CD4-positive, alpha-beta T cell treated with Interleukin-6 for 4 hours (primary cell): ENCODE measurements around the gene CLIC3.
A peak's percentile ranks its signal among the peaks of the same experiment; 100 is the strongest.

Experiments used
- DNase-seq: peaks from one replicate; pipeline ENCODE4 v3.0.0-alpha.2; 2020; ENCODE audit warnings: mixed read lengths

The CLIC3 gene

DNA sequence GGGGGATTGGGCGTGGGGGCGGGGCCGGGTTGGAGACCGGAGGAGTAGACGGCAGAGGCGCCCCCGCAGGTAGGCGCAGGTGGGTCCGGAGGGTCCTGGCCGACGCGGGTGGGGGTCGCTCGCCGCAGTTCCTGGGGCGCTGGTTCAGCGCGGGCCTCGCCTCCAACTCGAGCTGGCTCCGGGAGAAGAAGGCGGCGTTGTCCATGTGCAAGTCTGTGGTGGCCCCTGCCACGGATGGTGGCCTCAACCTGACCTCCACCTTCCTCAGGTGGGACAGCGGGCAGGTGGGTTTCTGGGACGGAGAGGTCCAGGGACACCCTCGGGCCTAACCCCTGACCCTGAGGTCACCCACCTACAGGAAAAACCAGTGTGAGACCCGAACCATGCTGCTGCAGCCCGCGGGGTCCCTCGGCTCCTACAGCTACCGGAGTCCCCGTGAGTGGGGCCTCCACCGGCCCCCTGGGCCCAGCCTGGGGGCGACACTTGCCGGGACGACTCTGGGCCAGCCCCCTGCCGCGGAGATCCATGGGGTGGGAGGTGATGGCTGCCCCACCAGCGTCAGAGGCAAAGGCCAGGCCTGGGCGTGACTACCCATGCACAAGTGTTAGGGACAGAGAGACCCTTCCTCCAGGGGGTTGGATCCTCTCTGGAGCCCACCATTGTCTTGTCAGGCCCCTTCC lies 17.4 kb downstream of the CLIC3 start:
- DNase-seq = no peak

DNA sequence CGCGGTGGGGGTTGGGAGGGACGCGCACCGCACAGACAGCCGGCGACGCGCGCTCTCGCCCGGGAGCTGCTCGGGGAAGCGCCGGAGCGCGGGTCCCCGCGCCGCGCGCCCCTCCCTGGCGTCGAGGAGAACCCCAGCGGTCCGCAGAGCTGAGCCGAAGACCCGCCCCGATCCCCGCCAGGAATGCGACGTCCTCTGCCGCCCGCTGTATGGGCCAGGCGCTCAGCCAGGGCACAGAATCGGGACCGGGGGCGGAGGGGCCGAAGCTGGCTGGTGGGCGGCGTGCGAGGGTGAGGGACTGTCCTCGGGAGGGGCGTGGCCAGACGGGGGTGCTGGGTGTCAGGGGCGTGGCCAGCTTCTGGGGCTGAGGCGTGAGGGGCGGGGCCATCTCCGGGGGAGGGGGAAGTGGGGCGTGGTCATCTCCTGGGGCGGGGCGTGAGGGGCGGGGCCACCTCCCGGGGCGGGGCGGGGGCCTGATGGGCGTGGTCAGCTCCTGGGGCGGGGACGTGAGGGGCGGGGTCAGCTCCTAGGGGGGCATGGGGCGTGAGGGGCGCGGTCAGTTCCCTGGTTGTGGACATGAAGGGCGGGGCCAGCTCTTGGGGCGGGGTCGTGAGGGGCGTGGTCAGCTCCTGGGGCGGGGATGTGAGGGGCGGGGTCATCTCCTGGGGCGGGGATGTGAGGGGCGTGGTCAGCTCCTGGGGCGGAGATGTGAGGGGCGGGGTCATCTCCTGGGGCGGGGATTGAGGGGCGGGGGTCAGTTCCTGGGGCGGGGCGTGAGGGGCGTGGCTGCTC lies 18.1 kb downstream of the CLIC3 start:
- DNase-seq = peak; percentile 64

DNA sequence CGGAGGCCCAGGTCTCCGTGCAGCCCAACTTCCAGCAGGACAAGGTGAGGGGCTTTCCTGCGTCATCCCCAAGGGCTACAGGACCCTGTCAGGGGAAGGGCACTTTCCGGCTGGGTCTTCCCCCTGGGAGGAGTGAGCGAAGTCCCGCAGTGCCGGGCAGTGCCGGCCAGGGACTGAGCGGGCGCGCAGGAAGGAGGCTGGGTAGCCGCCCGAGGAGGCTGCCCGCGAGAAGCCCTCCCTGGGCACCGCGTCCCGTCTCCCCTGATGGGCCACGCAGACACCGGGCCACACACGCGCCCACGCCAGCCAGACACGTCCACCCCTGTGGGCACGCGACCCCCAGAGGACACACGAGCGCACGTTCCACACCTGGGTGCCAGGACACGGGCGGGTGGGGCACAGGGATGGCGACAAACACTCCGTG lies 18.7 kb downstream of the CLIC3 start:
- DNase-seq = no peak

DNA sequence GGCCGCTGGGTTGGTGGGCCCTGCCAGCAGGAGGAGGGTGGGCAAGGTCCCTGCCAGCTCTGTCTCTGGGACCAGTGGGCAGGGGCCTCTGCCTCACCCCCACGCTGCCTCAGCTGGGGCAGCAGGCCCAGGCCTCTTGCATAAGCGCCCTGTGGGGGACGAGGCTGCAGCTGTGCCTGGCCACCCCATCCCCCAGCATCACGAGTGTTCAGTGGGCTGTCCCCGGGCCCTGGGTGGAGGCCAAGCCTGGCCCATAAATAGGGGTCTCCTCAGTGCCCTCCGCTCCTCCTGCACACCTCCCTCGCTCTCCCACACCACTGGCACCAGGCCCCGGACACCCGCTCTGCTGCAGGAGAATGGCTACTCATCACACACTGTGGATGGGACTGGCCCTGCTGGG lies 19.1 kb downstream of the CLIC3 start, which contains the start of gene PTGDS:
PTGDS (plus strand) TSS at position 282 of the 400 bp plus-strand sequence; CDS start at position 357, 75 bp downstream.
- DNase-seq = no peak

DNA sequence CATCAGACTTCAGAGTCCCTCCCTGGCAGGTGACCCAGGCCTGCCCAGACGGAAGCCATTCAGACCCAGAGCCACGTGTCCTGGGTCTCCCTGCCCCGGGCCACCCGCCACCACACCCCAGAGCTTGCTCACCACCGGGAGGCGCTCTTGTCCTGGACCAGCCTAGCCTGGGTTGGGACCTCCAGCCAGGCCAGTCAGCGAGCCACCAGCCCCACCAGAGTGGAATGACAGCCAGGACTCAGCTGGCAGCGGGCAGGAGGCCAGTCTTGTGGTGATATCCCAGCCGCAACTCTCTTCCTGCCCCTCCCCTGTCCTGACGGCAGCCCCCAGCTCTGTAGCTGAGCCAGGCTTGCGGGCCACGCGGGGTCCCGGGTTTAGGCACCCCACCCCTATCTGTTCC lies 20.7 kb downstream of the CLIC3 start:
- DNase-seq = peak; percentile 37

DNA sequence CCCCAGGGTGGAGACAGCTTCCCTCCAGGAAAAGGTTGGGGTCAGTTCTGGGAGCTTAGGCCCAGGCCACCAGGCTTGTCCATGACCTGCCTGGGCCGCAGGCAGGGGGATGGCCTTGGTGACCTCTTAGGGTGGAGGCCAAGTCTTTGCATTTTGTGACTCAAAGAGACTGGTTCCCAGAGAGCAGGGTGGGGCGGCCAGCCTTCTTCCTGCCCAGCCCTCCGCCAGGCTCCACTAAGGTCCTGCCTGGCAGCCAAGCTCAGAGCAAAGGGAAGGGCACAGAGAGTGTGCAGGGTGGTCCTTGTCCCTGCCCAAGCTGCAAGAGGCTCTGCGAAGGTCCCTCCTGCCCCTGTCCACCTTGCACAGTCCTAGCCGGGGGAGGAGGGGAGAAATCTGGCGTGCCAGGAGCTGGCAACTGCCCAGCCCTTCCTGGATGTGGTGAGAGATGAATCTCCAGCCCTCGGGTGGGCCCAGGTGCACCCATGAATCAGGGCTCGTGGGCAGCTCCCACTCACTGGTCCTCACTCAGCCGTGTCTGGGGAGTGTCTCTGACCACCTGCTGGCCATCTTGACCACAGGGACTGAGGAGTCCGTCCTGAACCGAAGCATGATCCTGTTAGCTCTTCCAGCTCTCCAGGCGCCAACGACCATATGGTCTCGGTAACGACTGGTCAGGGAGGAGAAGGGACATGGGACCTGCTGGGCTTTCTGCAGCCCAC lies 21.4 kb downstream of the CLIC3 start:
- peak; percentile 45 for DNase-seq

DNA sequence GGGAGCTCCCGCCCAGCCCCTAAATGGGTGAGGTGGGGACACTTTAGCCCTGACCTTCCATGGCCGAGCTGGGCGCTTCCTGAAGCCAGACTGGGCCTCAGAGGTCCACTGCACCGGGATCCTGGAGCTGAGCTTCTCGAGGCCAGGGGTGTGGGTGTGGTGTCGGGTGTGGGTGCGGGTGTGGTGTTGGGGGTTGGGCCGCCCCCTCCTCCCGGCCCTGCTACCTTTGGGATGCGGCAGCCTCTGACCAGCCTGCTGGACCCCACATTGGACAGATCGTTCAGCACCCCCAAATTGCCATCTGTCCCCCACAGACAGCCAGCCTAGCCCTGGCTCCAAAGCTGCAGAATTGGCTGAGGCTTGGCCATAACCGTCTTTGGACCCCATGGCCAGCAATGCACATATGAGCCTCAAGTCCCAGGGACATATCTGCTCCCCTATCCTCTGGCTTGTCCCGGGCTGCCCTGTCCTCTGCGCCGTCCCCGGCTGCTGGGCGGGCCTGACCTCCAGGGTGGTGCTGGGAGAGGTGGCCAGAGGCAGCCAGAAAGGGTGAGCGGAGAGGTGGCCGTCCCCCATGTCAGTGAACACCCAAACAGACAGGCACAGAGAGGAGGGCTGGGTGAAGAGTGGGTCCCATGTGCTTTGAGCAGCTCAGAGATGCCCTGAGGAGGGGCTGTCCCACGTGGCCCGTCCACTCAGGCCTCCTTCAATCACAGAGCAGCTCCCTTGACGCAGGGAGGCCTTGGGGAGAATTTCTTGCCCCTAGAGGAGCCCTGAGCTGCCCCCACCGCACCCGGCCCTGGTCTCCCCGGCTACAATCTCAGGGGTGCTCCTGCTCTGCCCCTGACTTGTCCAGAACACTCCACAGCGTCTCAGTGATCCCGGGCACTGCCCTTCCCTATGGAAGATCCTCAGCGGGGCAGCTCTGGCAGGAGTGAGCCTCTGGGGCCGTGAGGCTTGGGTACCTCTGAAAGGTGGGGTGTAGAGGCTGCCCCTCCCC lies 22.4 kb downstream of the CLIC3 start:
- DNase-seq = no peak

DNA sequence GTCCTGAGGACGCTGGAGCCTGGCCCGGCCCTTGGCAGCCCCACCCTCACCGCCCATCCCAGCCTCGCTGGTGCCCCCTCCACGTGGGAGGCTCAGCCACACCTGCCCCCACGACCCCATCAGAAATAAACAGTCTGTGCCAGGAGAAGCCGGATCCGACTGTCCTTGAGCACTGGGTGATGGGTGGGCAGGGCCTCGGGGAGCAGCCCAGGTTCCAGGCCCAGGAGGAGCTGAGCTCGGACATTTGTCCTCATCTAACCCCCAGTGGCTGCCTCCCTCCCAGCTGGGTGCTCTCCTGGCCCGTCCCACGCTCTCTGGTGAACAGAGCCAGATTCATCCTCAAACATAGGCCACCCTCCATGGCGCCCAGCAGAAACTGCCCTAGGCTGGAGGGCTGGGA lies 23.6 kb downstream of the CLIC3 start:
- no peak for DNase-seq

DNA sequence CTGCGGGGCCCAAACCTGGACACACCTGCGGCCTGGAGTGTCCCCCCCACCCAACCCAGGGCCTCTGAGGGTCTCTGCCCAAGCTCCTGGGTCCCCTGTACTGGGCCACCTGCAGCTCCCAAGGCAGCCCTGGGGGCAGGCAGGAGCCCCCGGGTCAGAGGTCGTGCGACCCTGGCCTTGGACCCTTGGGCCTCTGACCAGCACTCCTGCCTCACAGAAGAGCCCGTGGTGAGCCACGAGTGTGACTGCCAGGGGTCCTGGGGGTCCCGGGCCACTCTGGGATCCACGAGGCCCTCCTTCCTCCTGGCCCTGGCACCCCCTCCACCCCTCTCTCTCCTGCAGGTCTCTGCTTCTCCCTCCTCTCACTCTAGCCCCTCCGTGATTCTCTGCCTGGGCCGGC lies 24.0 kb downstream of the CLIC3 start:
- no peak for DNase-seq

DNA sequence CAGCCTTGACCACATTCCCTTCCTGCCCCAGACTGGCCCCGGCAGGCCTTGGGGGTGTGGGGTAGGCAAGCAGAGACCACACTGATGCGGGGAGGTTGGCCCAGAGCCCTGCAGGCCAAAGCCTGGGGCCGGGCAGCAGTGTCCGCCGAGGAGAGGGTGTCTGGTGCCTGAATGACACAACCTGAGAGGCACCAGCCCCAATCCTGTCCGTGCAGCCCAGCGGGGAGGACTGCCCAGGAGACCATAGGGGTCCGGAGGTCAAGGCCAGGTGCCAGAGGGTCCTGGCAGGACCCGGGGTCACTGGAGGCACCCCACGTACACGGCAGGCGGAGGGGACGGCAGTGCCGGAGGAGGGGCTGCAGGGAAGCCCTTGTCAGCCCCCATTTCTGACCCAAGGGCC lies 24.6 kb downstream of the CLIC3 start:
- DNase-seq = no peak

DNA sequence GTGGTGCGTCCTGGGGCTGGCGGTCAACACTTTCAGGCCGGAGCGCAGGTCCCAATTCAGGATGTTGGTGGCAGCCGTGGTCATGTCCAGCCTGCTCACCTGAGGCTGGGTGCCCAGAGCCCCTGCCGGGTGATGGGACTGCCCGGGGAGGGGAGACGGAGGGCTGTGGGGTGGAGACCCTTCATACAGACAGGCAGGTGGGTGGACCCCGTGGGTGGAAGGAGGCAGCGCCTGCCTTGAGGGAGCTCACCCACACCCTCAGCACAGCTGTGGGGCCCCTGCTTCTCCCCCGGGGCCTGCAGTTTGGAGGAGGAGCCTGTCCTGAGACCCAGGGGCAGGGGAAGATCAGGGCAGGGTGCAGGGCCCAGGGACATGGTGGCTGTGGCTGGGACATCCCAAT lies 26.0 kb downstream of the CLIC3 start:
- DNase-seq = no peak

DNA sequence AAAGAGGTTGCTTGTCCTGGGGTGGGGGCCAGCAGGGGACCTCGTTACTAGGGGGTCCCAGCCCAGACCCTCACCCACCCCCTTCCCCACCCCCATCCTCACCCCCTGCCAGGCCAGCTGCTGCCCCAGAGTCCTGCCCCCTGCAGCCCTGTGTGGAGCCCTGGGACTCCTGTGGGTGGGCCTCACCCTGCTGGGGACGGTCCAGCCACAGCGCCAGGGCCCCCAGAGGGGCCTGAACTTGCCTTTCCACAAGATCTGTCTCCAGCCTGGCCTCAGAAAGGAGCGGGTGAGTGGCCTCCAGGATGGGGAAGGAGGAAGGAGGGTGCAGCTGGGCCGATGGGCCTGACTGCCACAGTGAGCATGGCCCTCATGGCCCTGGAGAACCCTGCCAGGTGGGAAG lies 26.6 kb downstream of the CLIC3 start:
- DNase-seq = no peak

DNA sequence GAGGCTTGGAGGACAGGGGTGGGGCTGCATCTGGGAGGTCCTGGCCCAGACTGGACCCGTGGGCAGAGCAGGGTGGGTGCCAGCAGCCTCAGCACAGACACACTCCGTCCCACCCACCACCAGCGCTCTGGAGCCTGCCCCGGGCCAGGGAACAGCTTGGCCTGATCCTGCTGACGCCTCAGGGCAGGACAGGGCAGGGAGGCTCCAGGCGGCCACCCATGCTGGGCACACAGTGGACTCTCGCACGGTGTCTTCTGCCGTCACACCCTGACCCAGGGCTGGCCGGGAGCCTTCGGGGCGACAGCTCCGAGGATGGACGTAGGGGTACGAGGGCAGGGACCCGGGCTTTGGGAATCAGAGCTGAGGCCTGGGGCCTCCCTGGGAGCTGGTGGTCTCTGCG lies 27.2 kb downstream of the CLIC3 start:
- DNase-seq = no peak

DNA sequence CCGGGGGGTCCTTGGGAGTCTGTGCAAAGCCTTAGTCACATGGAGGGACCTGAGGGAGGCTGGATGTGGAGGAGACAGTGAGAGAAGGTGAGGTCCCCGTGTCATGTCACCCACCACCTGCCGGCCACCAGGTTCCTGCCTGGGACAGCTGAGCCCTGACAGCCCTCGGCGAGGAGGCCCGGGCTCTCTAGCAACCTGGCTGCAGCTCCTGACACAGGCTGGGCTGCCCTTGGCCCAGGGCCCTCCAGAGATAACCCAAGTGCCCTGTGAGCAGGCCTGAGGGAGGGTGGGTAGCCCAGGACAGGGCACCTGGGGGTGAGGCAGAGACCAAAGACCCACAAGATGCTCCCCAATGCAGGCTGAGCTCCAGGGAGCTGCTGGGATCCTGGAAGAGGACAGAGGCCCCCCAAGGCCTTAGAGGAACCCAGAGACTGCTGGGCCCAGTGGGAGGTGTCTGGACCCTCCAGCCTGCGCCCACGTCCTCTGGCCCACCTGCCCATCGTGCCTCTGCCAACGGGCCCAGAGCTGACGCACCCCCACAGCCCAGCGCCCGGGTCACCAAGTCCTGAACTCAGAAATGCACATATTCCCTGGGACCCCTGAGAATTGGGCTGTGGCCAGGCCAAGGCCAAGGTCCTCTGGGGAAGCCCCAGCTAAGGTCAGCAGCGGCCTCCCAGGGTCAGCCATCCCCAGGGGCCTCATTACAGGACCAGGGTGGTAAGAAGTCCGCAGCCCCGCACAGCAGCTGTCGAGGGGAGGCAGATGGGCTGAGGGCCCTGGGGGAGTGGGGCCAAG lies 27.8 kb downstream of the CLIC3 start:
- DNase-seq = no peak

DNA sequence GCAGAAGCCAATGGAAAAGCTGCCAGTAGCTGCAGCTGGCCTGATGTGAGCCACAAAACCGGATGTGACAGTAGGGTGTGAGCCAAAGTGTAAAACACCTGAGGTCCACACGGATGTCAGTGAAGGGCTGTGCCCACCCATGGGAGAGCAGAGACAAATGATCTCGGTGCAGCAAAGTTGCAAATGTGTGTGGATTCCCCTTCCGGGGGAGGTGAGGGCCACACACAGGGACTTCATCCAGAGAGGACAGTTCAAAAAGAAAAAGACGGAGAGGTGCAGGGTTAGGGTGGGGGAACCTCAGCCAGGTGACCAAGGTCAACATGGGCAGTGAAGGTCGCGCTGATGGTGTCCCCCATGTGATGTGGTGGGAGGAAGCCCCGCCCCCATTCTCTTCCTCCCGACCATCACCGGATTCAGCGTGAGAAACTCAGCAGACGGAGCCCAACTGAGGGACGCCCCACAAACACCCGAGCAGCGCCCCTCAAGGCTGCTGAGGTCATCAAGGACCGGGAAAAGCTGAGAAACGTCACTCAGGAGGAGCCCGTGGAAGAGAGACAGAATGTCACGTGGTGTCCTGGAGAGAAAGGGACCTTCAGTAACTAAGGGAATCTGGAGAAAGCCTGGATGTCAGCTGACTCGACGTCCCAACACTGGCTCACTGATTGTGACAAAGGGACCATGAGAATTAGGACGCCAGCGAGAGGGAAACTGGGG lies 30.4 kb downstream of the CLIC3 start:
- peak; percentile 37 for DNase-seq

DNA sequence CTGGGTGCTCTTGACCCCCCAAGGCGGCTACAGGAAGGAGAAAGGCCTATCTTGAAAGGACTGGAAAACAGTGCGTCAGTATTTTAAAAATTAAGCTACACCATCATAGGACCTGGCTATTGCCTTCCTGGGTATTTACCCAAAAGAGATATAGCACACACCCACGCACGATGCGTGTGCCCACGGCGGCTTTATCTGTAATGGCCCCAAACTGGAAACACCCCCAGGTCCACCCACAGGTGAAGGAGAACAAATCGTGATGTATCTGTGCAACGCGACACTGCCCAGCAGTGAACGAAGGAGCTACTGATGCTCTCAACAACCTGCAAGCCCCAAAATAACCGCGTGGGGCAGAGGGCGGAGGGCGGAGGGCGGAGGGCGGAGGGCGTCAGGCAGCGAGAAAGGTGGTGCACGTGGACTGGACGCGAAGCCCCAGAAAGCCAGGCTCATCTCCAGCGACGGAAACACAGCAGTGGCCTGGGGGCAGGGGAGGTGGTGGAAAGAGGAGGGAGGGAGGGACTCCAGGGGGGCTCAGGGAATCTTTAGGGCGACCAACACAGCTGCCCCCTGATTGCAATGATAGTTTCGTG lies 31.4 kb downstream of the CLIC3 start:
- DNase-seq = no peak

DNA sequence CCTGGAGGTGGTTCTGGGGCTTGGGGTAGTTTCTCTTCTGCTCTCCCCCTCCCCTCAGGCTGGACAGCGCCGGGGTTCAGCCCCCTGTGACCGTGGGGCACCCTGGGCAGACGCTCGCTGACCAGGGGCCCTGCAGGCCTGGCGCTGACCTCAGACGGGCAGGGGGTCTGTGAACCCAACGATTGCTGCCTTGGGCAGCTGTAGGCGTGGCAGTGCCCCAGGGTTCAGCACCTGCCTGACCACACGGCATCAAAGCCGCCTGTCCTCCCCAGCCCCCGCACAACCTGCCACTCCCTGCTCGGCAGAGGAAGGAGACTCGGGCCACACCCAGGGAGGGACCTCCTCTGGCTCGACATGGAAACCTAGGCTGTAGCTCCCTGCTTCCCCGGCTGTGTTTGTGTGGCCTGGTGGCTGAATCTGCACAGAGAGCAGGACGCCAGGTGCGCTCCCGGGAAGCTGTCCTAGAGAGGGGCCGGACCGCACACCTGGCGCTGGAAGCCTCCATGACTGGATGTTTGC lies 32.1 kb downstream of the CLIC3 start:
- no peak for DNase-seq

DNA sequence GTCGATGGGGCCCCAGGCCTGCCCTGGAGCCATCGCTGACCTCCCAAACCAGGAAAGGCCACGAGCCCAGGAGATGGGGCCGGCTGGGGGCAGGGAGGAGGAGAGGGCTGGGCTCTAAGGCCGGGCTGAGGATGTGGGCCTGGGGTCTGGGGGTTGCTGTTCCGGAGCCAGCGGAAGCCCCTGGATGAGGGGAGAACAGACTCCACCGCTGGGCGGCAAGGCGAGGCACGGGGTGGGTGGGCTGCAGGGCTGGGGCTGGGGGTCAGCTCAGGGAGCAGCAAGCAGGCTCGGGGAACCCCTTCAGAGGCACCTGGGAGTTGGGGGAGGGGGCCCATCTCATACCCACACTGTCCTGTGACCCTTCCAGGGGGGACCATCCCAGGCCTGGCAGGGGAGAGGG lies 32.6 kb downstream of the CLIC3 start:
- DNase-seq = no peak

DNA sequence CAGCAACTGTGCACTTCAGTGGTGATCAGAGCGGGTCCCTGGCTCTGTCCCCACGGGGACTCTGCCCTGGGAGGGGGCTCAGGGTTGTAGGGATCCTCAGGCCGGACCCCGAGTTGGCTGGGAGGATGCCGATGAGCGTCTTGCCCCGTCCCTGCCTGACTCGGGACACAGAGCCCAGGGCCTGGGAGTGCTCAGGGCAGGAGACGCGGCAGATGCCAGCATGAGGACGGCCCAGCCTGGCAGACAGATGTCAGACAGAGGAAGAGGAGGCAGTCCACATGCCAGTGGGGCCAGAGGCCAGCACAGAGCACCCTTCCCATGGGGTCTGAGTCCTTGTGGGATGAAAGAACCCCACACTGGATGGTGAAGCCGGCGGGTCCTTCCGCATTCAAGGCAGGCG lies 33.0 kb downstream of the CLIC3 start:
- DNase-seq = no peak

DNA sequence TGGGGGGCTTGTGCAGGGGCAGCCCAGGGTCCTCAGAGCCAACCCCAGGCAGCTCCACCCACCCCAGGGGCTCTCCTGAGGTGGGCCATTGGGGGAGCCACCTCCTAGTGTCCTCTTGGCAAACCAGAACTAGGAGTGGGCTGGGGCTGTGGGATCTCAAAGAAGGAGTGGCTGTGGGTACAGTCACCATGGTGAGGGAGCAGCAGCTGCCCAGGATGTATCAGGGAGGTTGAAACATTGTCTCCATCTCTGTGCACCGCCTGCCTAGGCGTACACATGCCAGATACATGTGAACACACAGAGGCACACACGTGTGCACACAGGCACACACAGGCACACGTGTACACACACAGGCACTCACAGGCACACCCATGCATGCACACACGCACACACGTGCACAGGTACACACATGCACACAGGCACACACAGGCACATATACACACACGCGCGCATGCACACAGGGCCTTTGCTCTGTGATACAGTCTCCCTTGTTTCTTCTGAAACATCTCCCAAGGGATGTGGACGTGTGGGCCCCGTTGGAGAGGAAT lies 33.6 kb downstream of the CLIC3 start:
- DNase-seq = no peak
